Heart right ventricle (tissue), 16 donors: ENCODE results near the gene ICAM1. TPM values are rescaled to one million over a fixed set of nuclear protein-coding genes. Genes with fewer than 3 reads are reported as not detected.

Experiments used
- ATAC-seq, 8 donors: fragments of 200-7000 bp; cut with Tn5 transposase; one replicate each; pipeline ENCODE4 v1.9.1; 2020; ENCODE audit warnings: mild to moderate bottlenecking in 8 of 8, moderate library complexity in 8 of 8, moderate number of reproducible peaks in 1 of 8
- DNase-seq, 2 donors: peaks; one replicate each; pipeline ENCODE4 v3.0.0-alpha.2; 2020
- H3K27ac ChIP-seq, 10 donors: fragments of 200-600 bp; sonication (generic) in 2 of 10; one replicate each; pipeline versions ENCODE4 v1.5.0 to v1.8.0; 2020 to 2022; ENCODE audit warnings: mild to moderate bottlenecking in 3 of 10
- H3K27me3 ChIP-seq, 7 donors: fragments of 200-600 bp; one replicate each; pipeline ENCODE4 v1.8.0; 2021 to 2022; ENCODE audit warnings: mild to moderate bottlenecking in 2 of 7
- H3K36me3 ChIP-seq, 9 donors: fragments of 200-600 bp; sonication (generic) in 1 of 9; one replicate each; pipeline versions ENCODE4 v1.5.0 to v1.8.0; 2020 to 2022; ENCODE audit warnings: mild to moderate bottlenecking in 2 of 9
- H3K4me1 ChIP-seq, 9 donors: fragments of 200-600 bp; sonication (generic) in 1 of 9; one replicate each; pipeline versions ENCODE4 v1.5.0 to v1.8.0; 2020 to 2022; ENCODE audit warnings: mild to moderate bottlenecking in 4 of 9
- H3K4me3 ChIP-seq, 10 donors: fragments of 200-600 bp; sonication (generic) in 2 of 10; one replicate each; pipeline versions ENCODE4 v1.5.0 to v1.8.0; 2020 to 2022; ENCODE audit warnings: mild to moderate bottlenecking in 7 of 10, moderate library complexity in 2 of 10
- H3K9me3 ChIP-seq, 11 donors: fragments of 200-600 bp in 10 of 11; sonication (generic) in 2 of 11; one replicate each; pipeline versions ENCODE4 v1.5.0 to v1.8.0; 2013 to 2022; ENCODE audit warnings: mild to moderate bottlenecking in 2 of 11, control low read depth in 1 of 11, moderate library complexity in 1 of 11
- WGBS, 2 donors: extraction: QIAGEN DNeasy Blood & Tissue Kit; methylation state at CpG; one replicate each; pipeline ENCODE4 v1.1.7; 2013; ENCODE audit warnings: inconsistent platforms in 1 of 2; 5-methylcytosine and 5-hydroxymethylcytosine counted together
- intact Hi-C, 10 donors: fragments of 100-400 bp; cut with DNase I; formaldehyde crosslinking; loops; one replicate each; pipeline versions ENCODE4 v1.11.1 to v1.14.2; 2022
- polyA plus RNA-seq, 2 donors: library from polyadenylated mRNA; stranded (reverse); fragments of 200-250 nt; gene quantifications; one replicate each; pipeline ENCODE4 v1.2.3, GENCODE V29; 2013
- total RNA-seq, 10 donors: library from RNA; stranded (reverse); fragmentation: NEBNext Ultra II Directional in 3 of 10; extraction: Animal tissue kit (Norgen Biotek cat#: 25700) in 3 of 10; gene quantifications; one replicate each; pipeline versions ENCODE4 v1.2.1 to v1.2.4, GENCODE V29; 2021 to 2023
- TF ChIP-seq, protein P1 (sequence below), 9 donors: fragments of 200-600 bp; sonication (generic) in 2 of 9; IDR thresholded peaks; one replicate each; pipeline versions ENCODE4 v1.5.0 to v1.8.0; 2021 to 2022; ENCODE audit warnings: antibody characterized with exemption in 9 of 9, mild to moderate bottlenecking in 5 of 9, moderate library complexity in 1 of 9
- donor health status: Arrhythmogenic right ventricular cardiomyopathy.
- donor health status: ischemic (EF 13 %, LVEDD 7.1; RV severe dilation, severe dysfunction).
- donor health status: healthy with polysubstance abuse.
- donor health status: DM: no; HTN: yes; CAD: no.
- donor health status: DM: no; HTN: no; CAD: no.
- donor health status: ischemic (EF 25% LVEDD 6.9; RV normal size, moderate dysfunction).
- donor health status: ischemic (EF 25% LVEDD 5.7; RV mildly dilated, moderate dysfunction).
- donor health status: healthy.
- donor health status: DM: yes; HTN: yes; CAD: no.
- donor health status: Ischemic cardiomyopathy.
- donor health status: ischemic (EF 35%, LVEDD 5.7; RV mildly dilated, moderate dysfunction).
- donor health status: nonischemic (EF 11% LVEDD 7.7; RV severe dilation, severe dysfunction).
- donor health status: DM: yes; HTN: yes; CAD: no.
- donor health status: PGD.
- donor health status: ischemic (EF 29% LVEDD 5.4; RV normal size, mild dysfunction).
- donor health status: nonischemic (EF 23%, LVEDD 6.1; RV moderate dilation, normal function).

ICAM1 gene
- total and polyA plus RNA-seq, 12 donors: 3.6 to 66.6 (median 9.3) TPM

DNA sequence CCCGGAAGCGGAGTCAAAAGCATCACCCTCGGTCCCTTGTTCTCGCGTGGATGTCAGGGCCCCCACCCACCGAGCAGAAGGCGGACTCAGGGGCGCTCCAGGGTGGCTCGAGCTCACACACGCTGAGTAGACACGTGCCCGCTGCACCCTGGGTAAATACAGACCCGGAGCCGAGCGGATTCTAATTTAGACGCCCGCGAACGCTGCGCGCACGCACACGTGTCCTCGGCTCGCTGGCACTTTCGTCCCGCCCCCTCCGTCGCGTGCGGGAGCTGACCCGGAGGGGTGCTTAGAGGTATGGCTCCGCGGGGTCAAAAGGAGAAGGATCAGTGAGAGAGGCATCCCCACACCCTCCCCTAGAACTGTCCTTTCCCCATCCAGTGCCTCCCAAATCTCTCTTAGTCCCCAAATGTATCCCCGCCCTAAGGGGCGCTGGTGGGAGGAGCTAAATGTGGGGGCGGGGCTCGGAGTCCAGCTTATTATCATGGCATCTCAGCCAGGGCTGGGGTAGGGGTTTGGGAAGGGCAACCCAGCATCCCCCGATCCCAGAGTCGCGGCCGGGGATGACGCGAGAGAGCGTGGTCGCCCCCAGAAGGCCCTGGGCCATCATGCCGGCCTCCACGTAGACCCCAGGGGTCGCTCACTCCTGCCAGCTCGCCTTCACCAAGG, 18.4 kb downstream of the ICAM1 start:
- Histone ChIP-seq H3K4me3 (peak overlapping the region in 9 of 10 donors; percentile 25 to 56 (median 41)), H3K4me1 (peaks cover 23 to 93% (median 77%) of the 10 kb centered on the region in 9 donors), H3K9me3 (no peaks in the 10 kb centered on the region), H3K27me3 (peaks cover 25 to 75% (median 72%) of the 10 kb centered on the region in 7 donors), H3K27ac (no peak overlapping the region), H3K36me3 (peaks cover 0 to 20% (median 13%) of the 10 kb centered on the region in 9 donors)
- TF ChIP-seq, protein P1, sequence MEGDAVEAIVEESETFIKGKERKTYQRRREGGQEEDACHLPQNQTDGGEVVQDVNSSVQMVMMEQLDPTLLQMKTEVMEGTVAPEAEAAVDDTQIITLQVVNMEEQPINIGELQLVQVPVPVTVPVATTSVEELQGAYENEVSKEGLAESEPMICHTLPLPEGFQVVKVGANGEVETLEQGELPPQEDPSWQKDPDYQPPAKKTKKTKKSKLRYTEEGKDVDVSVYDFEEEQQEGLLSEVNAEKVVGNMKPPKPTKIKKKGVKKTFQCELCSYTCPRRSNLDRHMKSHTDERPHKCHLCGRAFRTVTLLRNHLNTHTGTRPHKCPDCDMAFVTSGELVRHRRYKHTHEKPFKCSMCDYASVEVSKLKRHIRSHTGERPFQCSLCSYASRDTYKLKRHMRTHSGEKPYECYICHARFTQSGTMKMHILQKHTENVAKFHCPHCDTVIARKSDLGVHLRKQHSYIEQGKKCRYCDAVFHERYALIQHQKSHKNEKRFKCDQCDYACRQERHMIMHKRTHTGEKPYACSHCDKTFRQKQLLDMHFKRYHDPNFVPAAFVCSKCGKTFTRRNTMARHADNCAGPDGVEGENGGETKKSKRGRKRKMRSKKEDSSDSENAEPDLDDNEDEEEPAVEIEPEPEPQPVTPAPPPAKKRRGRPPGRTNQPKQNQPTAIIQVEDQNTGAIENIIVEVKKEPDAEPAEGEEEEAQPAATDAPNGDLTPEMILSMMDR (IDR thresholded peaks at IDR 0.05): no peak
- intact Hi-C loops: loop anchor here in 2 of 10 donors (5.0 kb wide), 2 partner anchors 38 to 43 kb away; partner anchors contain the start of gene RAVER1 (in 1 of the 2)
- DNase-seq (no peak), ATAC-seq (no peak)
- WGBS, 2 donors: 1% methylated on average over 50 of the region's 50 CpGs

GRCh38 chr19:10289836-10290356, 19.0 kb downstream of the ICAM1 start, which contains the start of gene ICAM5:
ICAM5 (plus strand) TSS chr19:10289952; CDS start chr19:10290044, 92 bp downstream.
- H3K27me3 ChIP-seq: peaks cover 28 to 81% (median 78%) of the 10 kb centered on the region in 7 donors
- WGBS, 2 donors: 1 to 2% methylated on average over 36 to 45 of the region's 45 CpGs
- TF ChIP-seq, protein P1 (IDR thresholded peaks at IDR 0.05): no peak
- peak within 1 kb of the TSS; percentile 25 to 56 (median 40) for H3K4me3 ChIP-seq
- ATAC-seq (no peak), DNase-seq (no peak)
- H3K27ac ChIP-seq: no peak within 1 kb of the TSS
- intact Hi-C loops: loop anchor here in 2 of 10 donors (5.0 kb wide), 2 partner anchors 37 to 42 kb away; partner anchors contain the start of gene RAVER1 (in 1 of the 2)
- peaks cover 0 to 14% (median 7%) of the 10 kb centered on the region in 9 donors for H3K36me3 ChIP-seq
- no peaks in the 10 kb centered on the region for H3K9me3 ChIP-seq
- peaks cover 23 to 98% (median 78%) of the 10 kb centered on the region in 9 donors for H3K4me1 ChIP-seq

- peak in 1 of 8 donors; percentile 3 for ATAC-seq
- peaks cover 23 to 99% (median 80%) of the 10 kb centered on the region in 9 donors for H3K4me1 ChIP-seq
- no peak overlapping the region for H3K27ac ChIP-seq
- peaks cover 28 to 86% (median 83%) of the 10 kb centered on the region in 7 donors for H3K27me3 ChIP-seq
- H3K9me3 ChIP-seq: no peaks in the 10 kb centered on the region
- H3K36me3 ChIP-seq: peaks cover 0 to 9% (median 2%) of the 10 kb centered on the region in 9 donors
- 1% methylated on average over 30 of the region's 30 CpGs for WGBS, 2 donors
- H3K4me3 ChIP-seq: peak overlapping the region in 9 of 10 donors; percentile 32 to 56 (median 41)
- intact Hi-C loops: no loop called here
- TF ChIP-seq, protein P1 (IDR thresholded peaks at IDR 0.05): no peak
- no peak for DNase-seq
Measured at GRCh38 chr19:10290357-10290875, 19.5 kb downstream of the ICAM1 start.

DNA sequence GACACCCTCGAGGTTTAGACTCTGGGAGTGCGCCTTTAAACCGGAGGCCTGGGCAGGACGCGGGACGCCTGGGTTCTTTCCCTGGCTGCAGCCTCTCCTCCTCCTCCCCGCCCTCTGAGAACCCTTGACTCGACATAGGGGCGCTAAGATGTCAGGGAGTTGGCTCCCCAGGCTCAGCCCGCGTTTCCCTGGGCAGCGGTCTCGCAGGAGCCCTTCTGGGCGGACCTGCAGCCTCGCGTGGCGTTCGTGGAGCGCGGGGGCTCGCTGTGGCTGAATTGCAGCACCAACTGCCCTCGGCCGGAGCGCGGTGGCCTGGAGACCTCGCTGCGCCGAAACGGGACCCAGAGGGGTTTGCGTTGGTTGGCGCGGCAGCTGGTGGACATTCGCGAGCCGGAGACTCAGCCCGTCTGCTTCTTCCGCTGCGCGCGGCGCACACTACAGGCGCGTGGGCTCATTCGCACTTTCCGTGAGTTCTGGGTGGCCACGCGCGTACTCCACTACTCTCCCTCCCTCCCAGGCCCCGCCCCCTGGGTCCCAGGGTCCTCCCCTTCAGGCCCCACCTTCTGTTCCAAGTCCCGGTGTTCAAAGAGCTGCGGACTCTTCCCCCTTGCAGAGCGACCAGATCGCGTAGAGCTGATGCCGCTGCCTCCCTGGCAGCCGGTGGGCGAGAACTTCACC, 20.1 kb downstream of the ICAM1 start:
- H3K9me3 ChIP-seq: no peaks in the 10 kb centered on the region
- peaks cover 22 to 99% (median 76%) of the 10 kb centered on the region in 9 donors for H3K4me1 ChIP-seq
- peaks cover 0 to 3% (median 0%) of the 10 kb centered on the region in 9 donors for H3K36me3 ChIP-seq
- H3K27me3 ChIP-seq: peaks cover 34 to 92% (median 89%) of the 10 kb centered on the region in 7 donors
- TF ChIP-seq, protein P1 (IDR thresholded peaks at IDR 0.05): no peak
- DNase-seq (peak in 1 of 2 donors; percentile 64), ATAC-seq (peak in 6 of 8 donors; percentile 17 to 61 (median 34))
- peak overlapping the region; percentile 32 to 56 (median 40) for H3K4me3 ChIP-seq
- intact Hi-C loops: no loop called here
- H3K27ac ChIP-seq: peak overlapping the region in 1 of 10 donors; percentile 27
- 1% methylated on average over 47 to 57 of the region's 57 CpGs for WGBS, 2 donors
